ENCODE results near the gene ALDH6A1.

DNA sequence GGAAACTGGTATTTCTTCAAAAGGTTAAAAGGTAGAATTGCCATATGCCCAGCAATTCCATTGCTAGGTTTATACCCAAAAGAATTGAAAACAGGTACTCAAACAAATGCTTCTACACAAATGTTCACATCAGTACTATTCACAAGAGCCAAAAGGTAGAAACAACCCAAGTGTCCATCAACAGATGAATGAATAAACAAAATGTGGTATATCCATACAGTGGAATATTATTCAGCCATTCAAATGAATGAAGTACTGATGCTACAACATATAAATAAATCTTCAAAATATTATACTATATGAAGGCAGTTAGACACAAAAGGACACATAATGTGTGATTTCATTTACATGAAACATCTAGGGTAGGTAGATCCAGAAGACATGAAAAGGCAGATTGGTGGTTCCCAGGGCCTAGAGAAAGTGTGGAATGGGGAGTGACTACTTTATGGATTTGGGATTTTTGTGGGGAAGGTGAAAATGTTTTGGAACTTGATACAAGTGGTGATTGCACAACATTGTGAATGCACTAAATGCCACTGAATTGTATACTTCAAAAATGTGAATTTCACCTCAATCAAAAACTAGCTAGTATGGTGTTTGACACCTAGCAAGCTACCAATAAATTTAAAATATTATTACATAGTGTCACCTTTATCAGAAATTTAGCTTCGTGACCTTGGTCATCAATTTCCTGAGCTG, 42.2 kb upstream of the ALDH6A1 start:
- TF ChIP-seq, protein P1, sequence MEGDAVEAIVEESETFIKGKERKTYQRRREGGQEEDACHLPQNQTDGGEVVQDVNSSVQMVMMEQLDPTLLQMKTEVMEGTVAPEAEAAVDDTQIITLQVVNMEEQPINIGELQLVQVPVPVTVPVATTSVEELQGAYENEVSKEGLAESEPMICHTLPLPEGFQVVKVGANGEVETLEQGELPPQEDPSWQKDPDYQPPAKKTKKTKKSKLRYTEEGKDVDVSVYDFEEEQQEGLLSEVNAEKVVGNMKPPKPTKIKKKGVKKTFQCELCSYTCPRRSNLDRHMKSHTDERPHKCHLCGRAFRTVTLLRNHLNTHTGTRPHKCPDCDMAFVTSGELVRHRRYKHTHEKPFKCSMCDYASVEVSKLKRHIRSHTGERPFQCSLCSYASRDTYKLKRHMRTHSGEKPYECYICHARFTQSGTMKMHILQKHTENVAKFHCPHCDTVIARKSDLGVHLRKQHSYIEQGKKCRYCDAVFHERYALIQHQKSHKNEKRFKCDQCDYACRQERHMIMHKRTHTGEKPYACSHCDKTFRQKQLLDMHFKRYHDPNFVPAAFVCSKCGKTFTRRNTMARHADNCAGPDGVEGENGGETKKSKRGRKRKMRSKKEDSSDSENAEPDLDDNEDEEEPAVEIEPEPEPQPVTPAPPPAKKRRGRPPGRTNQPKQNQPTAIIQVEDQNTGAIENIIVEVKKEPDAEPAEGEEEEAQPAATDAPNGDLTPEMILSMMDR (conservative IDR thresholded peaks at IDR 0.05; ENCODE audit: low read depth, low read length), result no peak
- TF ChIP-seq EZH2 (IDR thresholded peaks at IDR 0.05; ENCODE audit: borderline replicate concordance, low read depth, low read length, poor library complexity, severe bottlenecking), result no peak
